Bronchial epithelial cell (primary cell): Measurements from ENCODE around the gene TMEM255B. TPM values are rescaled to one million over a fixed set of nuclear protein-coding genes. Genes with fewer than 3 reads are reported as not detected.
A peak's percentile ranks its signal among the peaks of the same experiment; 100 is the strongest.

Experiments used
- DNase-seq: peaks from one replicate; pipeline ENCODE4 v3.0.0-alpha.2; 2010; ENCODE audit warnings: low read depth
- FAIRE-seq: peaks from 2 replicates; lab custom pipeline; 2011; peaks lifted over from hg19 to GRCh38; lab: Jason Lieb, UNC
- H3K27me3 ChIP-seq: 2 replicates; pipeline ENCODE4 v1.5.1; 2011; ENCODE audit warnings: low read length; ENCODE audit not compliant: control insufficient read depth, insufficient read depth
- H3K36me3 ChIP-seq: 2 replicates; pipeline ENCODE4 v1.5.1; 2011; ENCODE audit warnings: low read length; ENCODE audit not compliant: control insufficient read depth, insufficient read depth
- H3K4me3 ChIP-seq: 2 replicates; pipeline ENCODE4 v1.5.1; 2011; ENCODE audit warnings: mild to moderate bottlenecking, low read depth, low read length, control low read depth
- total RNA-seq: library from RNA; depleted of rRNA; stranded (reverse); fragments of >200 nt; gene quantifications from 2 replicates; pipeline ENCODE4 v1.2.1, GENCODE V29; 2014
- TF ChIP-seq, protein P1 (sequence below): IDR thresholded peaks from 2 replicates; pipeline ENCODE4 v1.5.1; 2011; ENCODE audit warnings: mild to moderate bottlenecking, moderate library complexity, low read length, control low read depth, inconsistent platforms; ENCODE audit not compliant: insufficient read depth, severe bottlenecking

TMEM255B gene
- total RNA-seq, 1 donor from 2014 or later, result 5.3 TPM

DNA sequence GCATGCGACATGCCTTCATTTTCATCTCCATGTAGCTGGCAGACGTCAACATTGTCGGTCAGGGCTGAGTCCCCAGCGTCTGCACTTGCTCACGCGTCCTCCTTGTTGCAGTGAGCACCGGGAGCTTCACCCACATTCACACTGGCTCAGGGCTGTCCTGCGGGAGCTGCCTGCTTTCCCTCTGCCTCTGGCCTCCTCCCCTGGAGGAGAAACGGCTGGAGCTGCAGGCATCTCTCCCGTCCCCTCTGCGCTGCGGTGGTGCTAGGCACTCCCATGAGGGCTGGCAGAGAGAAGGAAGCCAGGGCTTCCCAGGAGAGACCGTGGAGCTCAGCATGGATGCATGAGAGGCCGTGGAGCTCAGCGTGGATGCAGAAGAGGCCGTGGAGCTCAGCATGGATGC, 18.4 kb upstream of the TMEM255B start:
- no peak overlapping the region for H3K4me3 ChIP-seq
- H3K27me3 ChIP-seq, result no peaks in the 10 kb centered on the region
- DNase-seq (no peak), FAIRE-seq (peak; percentile 76)
- no peaks in the 10 kb centered on the region for H3K36me3 ChIP-seq
- TF ChIP-seq, protein P1, sequence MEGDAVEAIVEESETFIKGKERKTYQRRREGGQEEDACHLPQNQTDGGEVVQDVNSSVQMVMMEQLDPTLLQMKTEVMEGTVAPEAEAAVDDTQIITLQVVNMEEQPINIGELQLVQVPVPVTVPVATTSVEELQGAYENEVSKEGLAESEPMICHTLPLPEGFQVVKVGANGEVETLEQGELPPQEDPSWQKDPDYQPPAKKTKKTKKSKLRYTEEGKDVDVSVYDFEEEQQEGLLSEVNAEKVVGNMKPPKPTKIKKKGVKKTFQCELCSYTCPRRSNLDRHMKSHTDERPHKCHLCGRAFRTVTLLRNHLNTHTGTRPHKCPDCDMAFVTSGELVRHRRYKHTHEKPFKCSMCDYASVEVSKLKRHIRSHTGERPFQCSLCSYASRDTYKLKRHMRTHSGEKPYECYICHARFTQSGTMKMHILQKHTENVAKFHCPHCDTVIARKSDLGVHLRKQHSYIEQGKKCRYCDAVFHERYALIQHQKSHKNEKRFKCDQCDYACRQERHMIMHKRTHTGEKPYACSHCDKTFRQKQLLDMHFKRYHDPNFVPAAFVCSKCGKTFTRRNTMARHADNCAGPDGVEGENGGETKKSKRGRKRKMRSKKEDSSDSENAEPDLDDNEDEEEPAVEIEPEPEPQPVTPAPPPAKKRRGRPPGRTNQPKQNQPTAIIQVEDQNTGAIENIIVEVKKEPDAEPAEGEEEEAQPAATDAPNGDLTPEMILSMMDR, result no peak

DNA sequence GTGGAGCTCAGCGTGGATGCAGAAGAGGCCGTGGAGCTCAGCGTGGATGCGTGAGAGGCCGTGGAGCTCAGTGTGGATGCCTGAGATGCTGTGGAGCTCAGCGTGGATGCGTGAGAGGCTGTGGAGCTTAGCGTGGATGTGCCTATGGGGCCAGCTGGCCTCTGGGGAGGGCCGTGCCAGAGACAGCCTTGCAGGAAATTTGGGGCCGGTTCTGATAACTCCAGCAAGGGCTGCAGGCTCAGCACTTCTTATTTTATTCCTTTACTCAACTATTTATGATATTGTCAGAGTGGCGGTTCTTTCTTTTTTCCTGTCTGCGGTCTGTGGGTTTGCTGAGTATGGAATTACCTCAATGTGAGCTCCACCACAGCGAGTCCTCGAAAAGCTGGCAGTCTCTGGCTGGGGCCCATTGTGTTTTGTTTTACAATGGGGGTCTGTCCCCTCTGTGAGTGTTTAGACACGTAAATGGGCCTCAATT, 17.8 kb upstream of the TMEM255B start:
- Histone ChIP-seq H3K4me3 (no peak overlapping the region), H3K27me3 (no peaks in the 10 kb centered on the region), H3K36me3 (no peaks in the 10 kb centered on the region)
- TF ChIP-seq, protein P1, result no peak
- DNase-seq (no peak), FAIRE-seq (no peak)

DNA sequence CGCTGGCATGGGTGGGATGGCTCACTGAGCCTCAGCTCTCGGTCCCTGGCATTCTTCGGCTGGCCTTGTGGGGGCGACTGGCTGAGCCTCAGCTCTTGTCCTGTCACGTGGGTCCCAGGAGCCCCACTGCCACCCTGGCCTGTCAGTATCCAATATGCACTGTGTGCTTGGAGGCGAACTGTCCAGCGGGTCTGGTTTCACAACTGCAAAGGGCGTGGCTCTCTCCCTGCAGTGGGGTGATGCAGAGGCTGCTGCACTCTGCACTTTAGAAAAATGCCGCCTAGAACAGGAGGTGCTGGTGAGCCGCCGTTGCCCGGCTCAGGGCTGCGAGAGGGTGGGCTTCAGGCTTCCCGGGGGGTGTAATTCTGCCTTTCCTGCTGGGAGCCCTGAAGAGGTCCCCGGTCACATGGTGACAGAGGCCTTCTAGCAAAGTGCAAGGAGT, 17.0 kb upstream of the TMEM255B start:
- H3K27me3 ChIP-seq, result no peaks in the 10 kb centered on the region

DNA sequence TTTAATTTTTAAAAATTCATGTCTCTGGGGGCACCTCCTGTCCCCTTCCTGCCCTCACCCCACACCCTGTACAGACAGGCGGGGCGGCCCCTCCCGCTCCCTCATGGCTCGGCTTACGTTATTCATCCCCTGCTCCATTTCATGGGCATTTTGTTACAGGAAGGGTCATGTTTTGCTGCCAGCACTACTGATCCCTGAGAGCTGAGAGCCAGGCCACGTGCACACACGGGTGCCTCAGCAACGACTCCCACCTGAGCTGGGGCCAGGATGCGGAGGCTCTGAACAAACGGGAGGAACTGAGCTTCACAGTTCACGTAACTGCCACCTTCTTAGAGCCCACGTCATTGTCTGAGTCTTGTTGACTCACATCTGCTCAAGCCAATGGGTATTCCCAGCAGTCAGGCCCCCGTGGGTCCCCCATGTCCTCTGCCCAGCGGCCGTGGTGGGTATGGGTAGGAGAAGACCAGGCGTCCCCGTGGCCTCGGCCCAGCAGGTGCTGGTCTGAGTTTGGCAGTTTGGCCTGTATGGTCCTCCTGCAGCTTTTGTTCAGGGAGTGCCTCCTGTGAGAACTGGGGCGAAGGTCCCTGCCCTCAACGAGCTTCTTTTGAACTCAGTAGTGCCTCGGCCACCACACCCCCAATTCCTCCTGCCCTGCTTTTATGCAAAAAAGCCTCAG, 16.4 kb upstream of the TMEM255B start:
- Histone ChIP-seq H3K36me3 (no peaks in the 10 kb centered on the region), H3K4me3 (no peak overlapping the region), H3K27me3 (no peaks in the 10 kb centered on the region)
- DNase-seq (peak; percentile 49), FAIRE-seq (peak; percentile 40)
- TF ChIP-seq, protein P1, result no peak

More for the DNA sequence above, 17.0 kb upstream of the TMEM255B start:
- no peak for FAIRE-seq
- no peak overlapping the region for H3K4me3 ChIP-seq
- TF ChIP-seq, protein P1, result no peak
- DNase-seq, result peak; percentile 59
- H3K36me3 ChIP-seq, result no peaks in the 10 kb centered on the region

DNA sequence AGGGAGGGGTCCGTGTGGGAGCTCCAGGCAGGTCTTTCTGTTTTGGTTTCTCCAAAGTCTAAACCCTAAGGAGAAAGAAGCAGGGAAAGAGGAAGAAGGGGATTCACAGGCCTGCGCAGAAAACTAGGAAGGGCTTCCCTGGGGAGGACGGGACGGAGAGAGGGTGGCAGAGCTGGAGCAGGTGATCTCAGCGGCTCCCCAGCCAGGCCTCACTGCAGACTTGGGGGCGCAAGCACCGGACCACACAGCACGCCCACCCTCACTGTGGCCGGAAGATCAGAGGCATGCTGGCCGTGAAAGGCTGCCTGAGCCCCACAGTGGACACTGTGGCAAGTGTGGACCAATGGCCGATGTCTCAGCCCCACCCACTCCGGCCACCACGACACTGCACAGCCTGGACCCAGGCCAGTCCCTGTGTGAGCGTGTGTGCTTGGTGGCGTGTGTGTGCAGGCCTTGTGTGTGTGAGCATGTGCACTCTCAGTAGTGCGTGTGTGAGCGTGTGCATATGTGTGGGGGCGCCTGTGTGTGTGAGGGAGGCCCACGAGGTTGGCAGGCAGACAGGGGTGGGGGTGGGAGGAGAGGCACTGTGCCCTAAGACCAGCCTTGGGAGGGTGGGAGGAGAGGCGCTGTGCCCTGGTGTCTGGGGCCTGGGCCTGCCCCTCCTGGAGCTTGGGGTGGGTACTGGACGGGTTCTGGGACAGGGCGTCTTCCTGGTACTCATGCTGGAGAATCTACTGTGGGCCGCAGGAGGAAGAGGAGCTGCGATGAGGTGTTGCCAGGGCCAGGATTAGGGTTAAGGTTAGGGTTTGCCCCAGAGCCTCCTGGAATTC, 15.4 kb upstream of the TMEM255B start:
- no peaks in the 10 kb centered on the region for H3K36me3 ChIP-seq
- TF ChIP-seq, protein P1, result no peak
- H3K4me3 ChIP-seq, result no peak overlapping the region
- H3K27me3 ChIP-seq, result no peaks in the 10 kb centered on the region
- DNase-seq (no peak), FAIRE-seq (no peak)
